ENCODE results near the gene TYK2.
A peak's percentile ranks its signal among the peaks of the same experiment; 100 is the strongest.

Gene TYK2

GRCh38 chr19:10422046-10422461 lies 41.7 kb upstream of the TYK2 start:
- TF ChIP-seq CTCF (IDR thresholded peaks at IDR 0.05), result no peak
- H3K4me3 Mint-ChIP-seq, result peak overlapping the region; percentile 41
- no peak overlapping the region for H3K27ac Mint-ChIP-seq
- no peaks in the 10 kb centered on the region for H3K9me3 Mint-ChIP-seq
- peaks cover 34% of the 10 kb centered on the region for H3K4me1 Mint-ChIP-seq
- H3K27me3 Mint-ChIP-seq (ENCODE audit: low read depth, poor library complexity), result peaks cover 92% of the 10 kb centered on the region
- no peaks in the 10 kb centered on the region for H3K36me3 Mint-ChIP-seq (ENCODE audit: low read depth)
- DNase-seq, result no peak

- TF ChIP-seq CTCF (IDR thresholded peaks at IDR 0.05), result peak; percentile 14
- Mint-ChIP-seq H3K36me3 (ENCODE audit: low read depth) (no peaks in the 10 kb centered on the region), H3K4me1 (peaks cover 40% of the 10 kb centered on the region), H3K27me3 (ENCODE audit: low read depth, poor library complexity) (peaks cover 92% of the 10 kb centered on the region), H3K27ac (no peak overlapping the region), H3K9me3 (no peaks in the 10 kb centered on the region), H3K4me3 (peak overlapping the region; percentile 41)
- DNase-seq, result no peak
Observed at GRCh38 chr19:10421240-10422045, 41.1 kb upstream of the TYK2 start.

GRCh38 chr19:10420444-10421239 lies 40.3 kb upstream of the TYK2 start, which contains the start of gene PDE4A:
Gene PDE4A, plus strand, starts transcription at chr19:10420538. Its CDS starts 227 bp downstream, at chr19:10420765.
- Mint-ChIP-seq H3K27ac (no peak within 1 kb of the TSS), H3K36me3 (ENCODE audit: low read depth) (no peaks in the 10 kb centered on the region), H3K9me3 (peaks cover 5% of the 10 kb centered on the region), H3K4me1 (peaks cover 45% of the 10 kb centered on the region), H3K27me3 (ENCODE audit: low read depth, poor library complexity) (peaks cover 92% of the 10 kb centered on the region), H3K4me3 (peak within 1 kb of the TSS; percentile 89)
- TF ChIP-seq CTCF (IDR thresholded peaks at IDR 0.05), result peak; percentile 50
- DNase-seq, result peak; percentile 79

GRCh38 chr19:10419646-10420443 lies 39.5 kb upstream of the TYK2 start:
- H3K4me1 Mint-ChIP-seq, result peaks cover 45% of the 10 kb centered on the region
- H3K9me3 Mint-ChIP-seq, result peaks cover 11% of the 10 kb centered on the region
- no peak for TF ChIP-seq CTCF (IDR thresholded peaks at IDR 0.05)
- no peak overlapping the region for H3K27ac Mint-ChIP-seq
- H3K36me3 Mint-ChIP-seq (ENCODE audit: low read depth), result no peaks in the 10 kb centered on the region
- peak; percentile 60 for DNase-seq
- H3K27me3 Mint-ChIP-seq (ENCODE audit: low read depth, poor library complexity), result peaks cover 92% of the 10 kb centered on the region
- peak overlapping the region; percentile 89 for H3K4me3 Mint-ChIP-seq

- Mint-ChIP-seq H3K36me3 (ENCODE audit: low read depth) (no peaks in the 10 kb centered on the region), H3K9me3 (peaks cover 14% of the 10 kb centered on the region), H3K27ac (no peak overlapping the region), H3K4me3 (peak overlapping the region; percentile 89), H3K4me1 (peaks cover 45% of the 10 kb centered on the region), H3K27me3 (ENCODE audit: low read depth, poor library complexity) (peaks cover 90% of the 10 kb centered on the region)
- TF ChIP-seq CTCF (IDR thresholded peaks at IDR 0.05), result no peak
- DNase-seq, result peak; percentile 42
Observed at GRCh38 chr19:10419200-10419645, 38.9 kb upstream of the TYK2 start.
